IgD-negative memory B cell (primary cell): Measurements from ENCODE around the gene CYP4F12. TPM values are rescaled to one million over a fixed set of nuclear protein-coding genes. Genes with fewer than 3 reads are reported as not detected.

Experiments used
- H3K27ac Mint-ChIP-seq, 3 donors: one replicate each; pipeline ENCODE4 v1.8.0; 2020 to 2022; ENCODE audit warnings: mild to moderate bottlenecking in 3 of 3, mixed read lengths in 3 of 3, moderate library complexity in 1 of 3
- H3K27me3 Mint-ChIP-seq: one replicate; pipeline ENCODE4 v1.8.0; 2021; ENCODE audit warnings: mixed read lengths
- H3K36me3 Mint-ChIP-seq: one replicate; pipeline ENCODE4 v1.8.0; 2020; ENCODE audit warnings: mild to moderate bottlenecking, mixed read lengths
- H3K4me1 Mint-ChIP-seq, 3 donors: one replicate each; pipeline ENCODE4 v1.8.0; 2020 to 2022; ENCODE audit warnings: mixed read lengths in 3 of 3, mild to moderate bottlenecking in 1 of 3
- H3K4me3 Mint-ChIP-seq, 4 donors: one replicate each; pipeline ENCODE4 v1.8.0; 2020 to 2022; ENCODE audit warnings: mild to moderate bottlenecking in 4 of 4, mixed read lengths in 4 of 4, moderate library complexity in 3 of 4
- H3K9me3 Mint-ChIP-seq, 3 donors: one replicate each; pipeline ENCODE4 v1.8.0; 2020 to 2021; ENCODE audit warnings: mixed read lengths in 3 of 3, mild to moderate bottlenecking in 1 of 3
- polyA plus RNA-seq: library from polyadenylated mRNA; unstranded; fragments of 300-500 nt; fragmentation: Illumina TruSeq; gene quantifications from one replicate; pipeline ENCODE4 v1.2.3, GENCODE V29; 2021

CYP4F12 gene
- polyA plus RNA-seq: not detected

GRCh38 chr19:15672580-15673175 lies at the start of gene CYP4F12:
Gene CYP4F12 (plus strand): TSS chr19:15673087. CDS start chr19:15673530, 443 bp downstream.
- Mint-ChIP-seq H3K4me1 (peaks cover 0 to 2% (median 0%) of the 10 kb centered on the region in 3 donors), H3K4me3 (no peak within 1 kb of the TSS), H3K27ac (no peak within 1 kb of the TSS), H3K36me3 (no peaks in the 10 kb centered on the region), H3K27me3 (peaks cover 4% of the 10 kb centered on the region), H3K9me3 (no peaks in the 10 kb centered on the region)

- no peaks in the 10 kb centered on the region for H3K9me3 Mint-ChIP-seq
- peaks cover 0 to 2% (median 0%) of the 10 kb centered on the region in 3 donors for H3K4me1 Mint-ChIP-seq
- no peaks in the 10 kb centered on the region for H3K36me3 Mint-ChIP-seq
- H3K27ac Mint-ChIP-seq: no peak overlapping the region
- H3K4me3 Mint-ChIP-seq: no peak overlapping the region
- H3K27me3 Mint-ChIP-seq: peaks cover 8% of the 10 kb centered on the region
Measured at GRCh38 chr19:15623711-15624318, 49.1 kb upstream of the CYP4F12 start.

- no peak overlapping the region for H3K4me3 Mint-ChIP-seq
- peaks cover under 1% of the 10 kb centered on the region for H3K27me3 Mint-ChIP-seq
- H3K36me3 Mint-ChIP-seq: no peaks in the 10 kb centered on the region
- peaks cover 0 to 2% (median 0%) of the 10 kb centered on the region in 3 donors for H3K9me3 Mint-ChIP-seq
- peak overlapping the region in 1 of 3 donors; percentile 57 for H3K27ac Mint-ChIP-seq
- H3K4me1 Mint-ChIP-seq: peaks cover 0 to 4% (median 0%) of the 10 kb centered on the region in 3 donors
Measured at GRCh38 chr19:15628236-15629002, 44.5 kb upstream of the CYP4F12 start.

- H3K27ac Mint-ChIP-seq: peak overlapping the region in 1 of 3 donors; percentile 22
- H3K4me3 Mint-ChIP-seq: no peak overlapping the region
- peaks cover 0 to 2% (median 0%) of the 10 kb centered on the region in 3 donors for H3K9me3 Mint-ChIP-seq
- peaks cover 0 to 9% (median 5%) of the 10 kb centered on the region in 3 donors for H3K4me1 Mint-ChIP-seq
- no peaks in the 10 kb centered on the region for H3K36me3 Mint-ChIP-seq
- no peaks in the 10 kb centered on the region for H3K27me3 Mint-ChIP-seq
Measured at GRCh38 chr19:15629003-15629880, 43.6 kb upstream of the CYP4F12 start.

GRCh38 chr19:15631817-15632216 lies 41.1 kb upstream of the CYP4F12 start:
- Mint-ChIP-seq H3K4me1 (peaks cover 5 to 9% (median 7%) of the 10 kb centered on the region in 3 donors), H3K27ac (no peak overlapping the region), H3K27me3 (no peaks in the 10 kb centered on the region), H3K36me3 (no peaks in the 10 kb centered on the region), H3K4me3 (no peak overlapping the region), H3K9me3 (peaks cover 0 to 2% (median 0%) of the 10 kb centered on the region in 3 donors)

- peaks cover 1% of the 10 kb centered on the region for H3K27me3 Mint-ChIP-seq
- no peak overlapping the region for H3K27ac Mint-ChIP-seq
- no peaks in the 10 kb centered on the region for H3K36me3 Mint-ChIP-seq
- H3K4me1 Mint-ChIP-seq: peaks cover 5 to 9% (median 7%) of the 10 kb centered on the region in 3 donors
- H3K4me3 Mint-ChIP-seq: no peak overlapping the region
- peaks cover 0 to 2% (median 0%) of the 10 kb centered on the region in 3 donors for H3K9me3 Mint-ChIP-seq
Measured at GRCh38 chr19:15633082-15633835, 39.6 kb upstream of the CYP4F12 start.

- Mint-ChIP-seq H3K27me3 (peaks cover 1% of the 10 kb centered on the region), H3K4me1 (peaks cover 5 to 9% (median 7%) of the 10 kb centered on the region in 3 donors), H3K27ac (no peak overlapping the region), H3K4me3 (no peak overlapping the region), H3K36me3 (no peaks in the 10 kb centered on the region), H3K9me3 (peaks cover 0 to 2% (median 0%) of the 10 kb centered on the region in 3 donors)
Measured at GRCh38 chr19:15634105-15634504, 38.8 kb upstream of the CYP4F12 start.

- H3K36me3 Mint-ChIP-seq: no peaks in the 10 kb centered on the region
- H3K27ac Mint-ChIP-seq: no peak overlapping the region
- peaks cover 5% of the 10 kb centered on the region for H3K27me3 Mint-ChIP-seq
- no peak overlapping the region for H3K4me3 Mint-ChIP-seq
- peaks cover 0 to 2% (median 0%) of the 10 kb centered on the region in 3 donors for H3K9me3 Mint-ChIP-seq
- peaks cover 5 to 11% (median 7%) of the 10 kb centered on the region in 3 donors for H3K4me1 Mint-ChIP-seq
Measured at GRCh38 chr19:15635016-15635805, 37.7 kb upstream of the CYP4F12 start.

- Mint-ChIP-seq H3K4me1 (peaks cover 7 to 11% (median 7%) of the 10 kb centered on the region in 3 donors), H3K9me3 (peaks cover 0 to 2% (median 0%) of the 10 kb centered on the region in 3 donors), H3K27me3 (peaks cover 5% of the 10 kb centered on the region), H3K36me3 (no peaks in the 10 kb centered on the region), H3K27ac (no peak overlapping the region), H3K4me3 (no peak overlapping the region)
Measured at GRCh38 chr19:15636026-15636425, 36.9 kb upstream of the CYP4F12 start.

- H3K27me3 Mint-ChIP-seq: peaks cover 5% of the 10 kb centered on the region
- H3K4me1 Mint-ChIP-seq: peaks cover 6 to 9% (median 8%) of the 10 kb centered on the region in 3 donors
Measured at GRCh38 chr19:15639596-15639995, 33.3 kb upstream of the CYP4F12 start.

GRCh38 chr19:15640294-15640903 lies 32.5 kb upstream of the CYP4F12 start, which contains the start of gene CYP4F3:
Gene CYP4F3 (plus strand): TSS chr19:15640897. CDS start chr19:15641416, 519 bp downstream.
- Mint-ChIP-seq H3K27ac (no peak within 1 kb of the TSS), H3K36me3 (no peaks in the 10 kb centered on the region), H3K4me1 (peaks cover 5 to 8% (median 6%) of the 10 kb centered on the region in 3 donors), H3K9me3 (peaks cover 0 to 2% (median 0%) of the 10 kb centered on the region in 3 donors), H3K27me3 (peaks cover 5% of the 10 kb centered on the region), H3K4me3 (peak within 1 kb of the TSS in 2 of 4 donors; percentile 39 to 66)

More at GRCh38 chr19:15639596-15639995, 33.3 kb upstream of the CYP4F12 start:
- Mint-ChIP-seq H3K36me3 (no peaks in the 10 kb centered on the region), H3K4me3 (peak overlapping the region in 1 of 4 donors; percentile 26), H3K27ac (no peak overlapping the region), H3K9me3 (no peaks in the 10 kb centered on the region)

- Mint-ChIP-seq H3K27me3 (peaks cover 5% of the 10 kb centered on the region), H3K4me1 (peaks cover 5 to 8% (median 6%) of the 10 kb centered on the region in 3 donors), H3K4me3 (peak overlapping the region in 2 of 4 donors; percentile 39 to 66), H3K9me3 (peaks cover 0 to 2% (median 0%) of the 10 kb centered on the region in 3 donors), H3K27ac (no peak overlapping the region), H3K36me3 (no peaks in the 10 kb centered on the region)
Measured at GRCh38 chr19:15640904-15641597, 31.8 kb upstream of the CYP4F12 start.
